HG03066 (cell line): ENCODE measurements around the gene SLC38A10.

Experiments used
- ATAC-seq: cut with Tn5 transposase; IDR thresholded peaks from one replicate; pipeline ENCODE4 v1.9.1; 2021; ENCODE audit warnings: low read depth; ENCODE audit not compliant: unreplicated experiment

Gene SLC38A10

GRCh38 chr17:81301195-81302144, 6.4 kb upstream of the SLC38A10 start:
- ATAC-seq: no peak

- ATAC-seq: no peak
Observed at GRCh38 chr17:81300586-81301155, 5.6 kb upstream of the SLC38A10 start.

- no peak for ATAC-seq
Observed at GRCh38 chr17:81299846-81300585, 4.9 kb upstream of the SLC38A10 start.

- ATAC-seq: no peak
Observed at GRCh38 chr17:81298991-81299738, 4.1 kb upstream of the SLC38A10 start.

GRCh38 chr17:81298325-81298990, 3.4 kb upstream of the SLC38A10 start:
- ATAC-seq: no peak

GRCh38 chr17:81295676-81296381, 722 bp upstream of the SLC38A10 start:
- peak; percentile 6 for ATAC-seq

- peak; percentile 12 for ATAC-seq
Observed at GRCh38 chr17:81294512-81295030, 536 bp downstream of the SLC38A10 start.

GRCh38 chr17:81292450-81292849, 2.7 kb downstream of the SLC38A10 start:
- no peak for ATAC-seq

- no peak for ATAC-seq
Observed at GRCh38 chr17:81291662-81292061, 3.4 kb downstream of the SLC38A10 start.

GRCh38 chr17:81290230-81290629, 4.9 kb downstream of the SLC38A10 start:
- ATAC-seq: no peak

- no peak for ATAC-seq
Observed at GRCh38 chr17:81289627-81290026, 5.5 kb downstream of the SLC38A10 start.

- ATAC-seq: no peak
Observed at GRCh38 chr17:81288715-81289114, 6.4 kb downstream of the SLC38A10 start.

GRCh38 chr17:81287741-81288430, 7.2 kb downstream of the SLC38A10 start:
- no peak for ATAC-seq

GRCh38 chr17:81287152-81287551, 8.0 kb downstream of the SLC38A10 start:
- no peak for ATAC-seq

- ATAC-seq: no peak
Observed at GRCh38 chr17:81286491-81287145, 8.5 kb downstream of the SLC38A10 start.

GRCh38 chr17:81285894-81286293, 9.2 kb downstream of the SLC38A10 start:
- ATAC-seq: no peak

- no peak for ATAC-seq
Observed at GRCh38 chr17:81285179-81285878, 9.8 kb downstream of the SLC38A10 start.
